HG03159 (cell line): ENCODE results near the gene RBM20.

Experiments used
- ATAC-seq: cut with Tn5 transposase; IDR thresholded peaks from one replicate; pipeline ENCODE4 v1.9.1; 2021; ENCODE audit warnings: mild to moderate bottlenecking, moderate library complexity; ENCODE audit not compliant: unreplicated experiment

Gene RBM20

GRCh38 chr10:110671788-110672579, 27.8 kb downstream of the RBM20 start:
- ATAC-seq = peak; percentile 99

GRCh38 chr10:110672580-110672919, 28.4 kb downstream of the RBM20 start:
- ATAC-seq = peak; percentile 29

- ATAC-seq = no peak
Measured at GRCh38 chr10:110676016-110676415, 31.9 kb downstream of the RBM20 start.

- no peak for ATAC-seq
Measured at GRCh38 chr10:110679486-110680272, 35.5 kb downstream of the RBM20 start.

GRCh38 chr10:110680273-110681020, 36.3 kb downstream of the RBM20 start:
- no peak for ATAC-seq

GRCh38 chr10:110681023-110681681, 37.0 kb downstream of the RBM20 start:
- ATAC-seq = no peak

GRCh38 chr10:110682348-110682747, 38.2 kb downstream of the RBM20 start:
- no peak for ATAC-seq

GRCh38 chr10:110684800-110685446, 40.8 kb downstream of the RBM20 start:
- ATAC-seq = no peak

- ATAC-seq = no peak
Measured at GRCh38 chr10:110686047-110686446, 41.9 kb downstream of the RBM20 start.

- ATAC-seq = no peak
Measured at GRCh38 chr10:110686949-110687348, 42.8 kb downstream of the RBM20 start.

- no peak for ATAC-seq
Measured at GRCh38 chr10:110687400-110687799, 43.3 kb downstream of the RBM20 start.

- no peak for ATAC-seq
Measured at GRCh38 chr10:110691139-110691538, 47.0 kb downstream of the RBM20 start.

- no peak for ATAC-seq
Measured at GRCh38 chr10:110694263-110694662, 50.1 kb downstream of the RBM20 start.

- no peak for ATAC-seq
Measured at GRCh38 chr10:110694820-110695538, 50.8 kb downstream of the RBM20 start.

GRCh38 chr10:110695539-110695886, 51.4 kb downstream of the RBM20 start:
- ATAC-seq = no peak

- ATAC-seq = no peak
Measured at GRCh38 chr10:110696436-110696835, 52.3 kb downstream of the RBM20 start.

GRCh38 chr10:110698340-110698739, 54.2 kb downstream of the RBM20 start:
- ATAC-seq = no peak

GRCh38 chr10:110698782-110699201, 54.7 kb downstream of the RBM20 start:
- ATAC-seq = no peak

GRCh38 chr10:110699859-110700468, 55.8 kb downstream of the RBM20 start:
- no peak for ATAC-seq
